MCF 10A (cell line): ENCODE results near the gene LMF2. TPM values are rescaled to one million over a fixed set of nuclear protein-coding genes. Genes with fewer than 3 reads are reported as not detected.

ENCODE experiments used
- BruUV-seq: library from RNA; stranded (reverse); fragments of 400-500 nt; replicated peaks from 2 replicates; lab custom pipeline; 2021; lab: Mats Ljungman, UMichigan
- CTCF ChIA-PET: fragments of 300-600 bp; sonication (Branson Sonifier 250); formaldehyde crosslinking; extraction: SDS; loops from one replicate; lab custom pipeline; 2021; ENCODE audit warnings: antibody characterized with exemption, inconsistent platforms; lab: Yijun Ruan, JAX
- POLR2A ChIA-PET: fragments of 300-600, 350-650 bp; sonication (Branson Sonifier 250); formaldehyde crosslinking; extraction: SDS; loops from one replicate; lab custom pipeline; 2020; ENCODE audit warnings: antibody characterized with exemption, inconsistent platforms; lab: Yijun Ruan, JAX
- DNase-seq: peaks from one replicate; pipeline ENCODE4 v3.0.0-alpha.2; 2018; ENCODE audit not compliant: unreplicated experiment
- H3K27ac Mint-ChIP-seq: one replicate; pipeline ENCODE4 v1.8.0; 2022; ENCODE audit warnings: mild to moderate bottlenecking, low read depth, mixed read lengths; ENCODE audit not compliant: unreplicated experiment
- H3K27me3 Mint-ChIP-seq: one replicate; pipeline ENCODE4 v1.8.0; 2022; ENCODE audit warnings: mixed read lengths; ENCODE audit not compliant: insufficient read depth, unreplicated experiment
- H3K36me3 Mint-ChIP-seq: one replicate; pipeline ENCODE4 v1.8.0; 2022; ENCODE audit warnings: mild to moderate bottlenecking, moderate library complexity, mixed read lengths; ENCODE audit not compliant: insufficient read depth, unreplicated experiment
- H3K4me1 Mint-ChIP-seq: one replicate; pipeline ENCODE4 v1.8.0; 2022; ENCODE audit warnings: mixed read lengths; ENCODE audit not compliant: insufficient read depth, unreplicated experiment
- H3K4me3 Mint-ChIP-seq: one replicate; pipeline ENCODE4 v1.8.0; 2022; ENCODE audit warnings: mild to moderate bottlenecking, moderate library complexity, mixed read lengths; ENCODE audit not compliant: unreplicated experiment
- H3K9me3 Mint-ChIP-seq: one replicate; pipeline ENCODE4 v1.8.0; 2022; ENCODE audit warnings: mixed read lengths; ENCODE audit not compliant: unreplicated experiment
- CTCF ChIP-seq: fragments of 200-600 bp; IDR thresholded peaks from one replicate; pipeline ENCODE4 v1.8.0; 2022; ENCODE audit warnings: antibody characterized with exemption, mild to moderate bottlenecking; ENCODE audit not compliant: unreplicated experiment
- intact Hi-C: fragments of 100-400 bp; cut with micrococcal nuclease; formaldehyde crosslinking; loops from 2 replicates; pipeline ENCODE4 v1.14.1; 2022
- total RNA-seq: library from RNA; stranded (reverse); gene quantifications from 2 replicates; pipeline ENCODE4 v1.2.3, GENCODE V29; 2022

Gene LMF2
- total RNA-seq, 1 experiment from 2014 or later, result 50.9 TPM

GRCh38 chr22:50483106-50483505 is 24.4 kb downstream of the LMF2 start:
- ChIA-PET CTCF (no interaction called here), POLR2A (interaction anchor here (0.6 kb wide), 1 partner anchor 121 kb away, joined by 3 read pairs; no protein-coding TSS in a partner anchor)
- intact Hi-C loops, result no loop called here
- H3K9me3 Mint-ChIP-seq, result no peaks in the 10 kb centered on the region
- no peak for TF ChIP-seq CTCF
- H3K36me3 Mint-ChIP-seq, result no peaks in the 10 kb centered on the region
- no peak overlapping the region for H3K27ac Mint-ChIP-seq
- DNase-seq, result no peak
- no TSS peak for BruUV-seq
- peaks cover 15% of the 10 kb centered on the region for H3K4me1 Mint-ChIP-seq
- H3K4me3 Mint-ChIP-seq, result peak overlapping the region; percentile 19
- H3K27me3 Mint-ChIP-seq, result no peaks in the 10 kb centered on the region

GRCh38 chr22:50482107-50483074 is 25.1 kb downstream of the LMF2 start:
- Mint-ChIP-seq H3K9me3 (no peaks in the 10 kb centered on the region), H3K27me3 (no peaks in the 10 kb centered on the region), H3K27ac (no peak overlapping the region), H3K36me3 (no peaks in the 10 kb centered on the region), H3K4me1 (peaks cover 16% of the 10 kb centered on the region), H3K4me3 (peak overlapping the region; percentile 67)
- ChIA-PET CTCF (no interaction called here), POLR2A (interaction anchor here (0.6 kb wide), 1 partner anchor 120 kb away, joined by 3 read pairs; no protein-coding TSS in a partner anchor)
- DNase-seq, result no peak
- intact Hi-C loops, result no loop called here
- TF ChIP-seq CTCF, result no peak
- no TSS peak for BruUV-seq

GRCh38 chr22:50481440-50482106 is 25.9 kb downstream of the LMF2 start, which contains the start of gene ADM2:
Gene ADM2, plus strand, starts transcription at chr22:50481543. Its CDS starts 305 bp downstream, at chr22:50481848.
- Mint-ChIP-seq H3K9me3 (no peaks in the 10 kb centered on the region), H3K4me1 (peaks cover 24% of the 10 kb centered on the region), H3K27ac (no peak within 1 kb of the TSS), H3K4me3 (peak within 1 kb of the TSS; percentile 67), H3K27me3 (no peaks in the 10 kb centered on the region), H3K36me3 (no peaks in the 10 kb centered on the region)
- ChIA-PET CTCF (no interaction called here), POLR2A (no interaction called here)
- BruUV-seq, result no TSS peak
- no peak for TF ChIP-seq CTCF
- intact Hi-C loops, result no loop called here
- no peak for DNase-seq

- ChIA-PET POLR2A (interaction anchor here (1.0 kb wide), 1 partner anchor 39 kb away, joined by 3 read pairs; no protein-coding TSS in a partner anchor), CTCF (no interaction called here)
- no peak for DNase-seq
- no peak overlapping the region for H3K27ac Mint-ChIP-seq
- intact Hi-C loops, result no loop called here
- H3K36me3 Mint-ChIP-seq, result no peaks in the 10 kb centered on the region
- H3K27me3 Mint-ChIP-seq, result no peaks in the 10 kb centered on the region
- BruUV-seq, result no TSS peak
- peaks cover 22% of the 10 kb centered on the region for H3K4me1 Mint-ChIP-seq
- H3K9me3 Mint-ChIP-seq, result no peaks in the 10 kb centered on the region
- no peak for TF ChIP-seq CTCF
- peak overlapping the region; percentile 50 for H3K4me3 Mint-ChIP-seq
Measured at GRCh38 chr22:50481045-50481439, 26.5 kb downstream of the LMF2 start.
